ENCODE results near the gene FBXL15.

DNA sequence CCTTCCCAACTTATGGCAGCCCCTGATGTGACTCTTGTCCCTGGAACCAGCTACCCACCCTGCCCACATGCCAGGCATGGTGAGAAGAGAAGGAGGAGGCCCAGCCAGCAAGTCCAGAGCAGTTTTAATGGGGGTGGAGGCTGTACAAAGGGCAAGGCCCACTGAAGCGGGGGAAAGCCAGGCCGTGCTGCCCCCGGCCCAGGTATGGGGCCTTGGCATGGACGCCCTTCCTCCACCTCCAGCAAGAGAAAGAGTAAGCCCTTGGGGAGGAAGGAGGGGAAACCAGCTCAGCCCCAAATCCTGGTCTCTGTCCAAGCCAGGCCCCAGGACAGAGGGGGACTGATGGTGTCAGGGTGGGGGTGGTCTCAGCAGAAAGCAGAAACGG is 18.1 kb upstream of the FBXL15 start:
- TF ChIP-seq, protein P1, sequence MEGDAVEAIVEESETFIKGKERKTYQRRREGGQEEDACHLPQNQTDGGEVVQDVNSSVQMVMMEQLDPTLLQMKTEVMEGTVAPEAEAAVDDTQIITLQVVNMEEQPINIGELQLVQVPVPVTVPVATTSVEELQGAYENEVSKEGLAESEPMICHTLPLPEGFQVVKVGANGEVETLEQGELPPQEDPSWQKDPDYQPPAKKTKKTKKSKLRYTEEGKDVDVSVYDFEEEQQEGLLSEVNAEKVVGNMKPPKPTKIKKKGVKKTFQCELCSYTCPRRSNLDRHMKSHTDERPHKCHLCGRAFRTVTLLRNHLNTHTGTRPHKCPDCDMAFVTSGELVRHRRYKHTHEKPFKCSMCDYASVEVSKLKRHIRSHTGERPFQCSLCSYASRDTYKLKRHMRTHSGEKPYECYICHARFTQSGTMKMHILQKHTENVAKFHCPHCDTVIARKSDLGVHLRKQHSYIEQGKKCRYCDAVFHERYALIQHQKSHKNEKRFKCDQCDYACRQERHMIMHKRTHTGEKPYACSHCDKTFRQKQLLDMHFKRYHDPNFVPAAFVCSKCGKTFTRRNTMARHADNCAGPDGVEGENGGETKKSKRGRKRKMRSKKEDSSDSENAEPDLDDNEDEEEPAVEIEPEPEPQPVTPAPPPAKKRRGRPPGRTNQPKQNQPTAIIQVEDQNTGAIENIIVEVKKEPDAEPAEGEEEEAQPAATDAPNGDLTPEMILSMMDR (conservative IDR thresholded peaks at IDR 0.05; ENCODE audit: low read depth, low read length): no peak
- TF ChIP-seq BHLHE40 (IDR thresholded peaks at IDR 0.05; ENCODE audit: low read depth, low read length): no peak
- TF ChIP-seq SMC3 (IDR thresholded peaks at IDR 0.05; ENCODE audit: low read depth, low read length): no peak
- no peak for TF ChIP-seq RAD21 (IDR thresholded peaks at IDR 0.05; ENCODE audit: low read length)
- TF ChIP-seq CHD1 (IDR thresholded peaks at IDR 0.05; ENCODE audit: low read depth, low read length): no peak
- no peak for TF ChIP-seq POLR2A (IDR thresholded peaks at IDR 0.05; ENCODE audit: low read depth, low read length)
- TF ChIP-seq CEBPB (IDR thresholded peaks at IDR 0.05; ENCODE audit: low read depth, low read length): no peak
- TF ChIP-seq, protein P2, sequence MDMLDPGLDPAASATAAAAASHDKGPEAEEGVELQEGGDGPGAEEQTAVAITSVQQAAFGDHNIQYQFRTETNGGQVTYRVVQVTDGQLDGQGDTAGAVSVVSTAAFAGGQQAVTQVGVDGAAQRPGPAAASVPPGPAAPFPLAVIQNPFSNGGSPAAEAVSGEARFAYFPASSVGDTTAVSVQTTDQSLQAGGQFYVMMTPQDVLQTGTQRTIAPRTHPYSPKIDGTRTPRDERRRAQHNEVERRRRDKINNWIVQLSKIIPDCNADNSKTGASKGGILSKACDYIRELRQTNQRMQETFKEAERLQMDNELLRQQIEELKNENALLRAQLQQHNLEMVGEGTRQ (IDR thresholded peaks at IDR 0.05; ENCODE audit: low read depth, low read length): no peak
- no peak for TF ChIP-seq RCOR1 (IDR thresholded peaks at IDR 0.05; ENCODE audit: insufficient replicate concordance, low read length)
- TF ChIP-seq, protein P3, sequence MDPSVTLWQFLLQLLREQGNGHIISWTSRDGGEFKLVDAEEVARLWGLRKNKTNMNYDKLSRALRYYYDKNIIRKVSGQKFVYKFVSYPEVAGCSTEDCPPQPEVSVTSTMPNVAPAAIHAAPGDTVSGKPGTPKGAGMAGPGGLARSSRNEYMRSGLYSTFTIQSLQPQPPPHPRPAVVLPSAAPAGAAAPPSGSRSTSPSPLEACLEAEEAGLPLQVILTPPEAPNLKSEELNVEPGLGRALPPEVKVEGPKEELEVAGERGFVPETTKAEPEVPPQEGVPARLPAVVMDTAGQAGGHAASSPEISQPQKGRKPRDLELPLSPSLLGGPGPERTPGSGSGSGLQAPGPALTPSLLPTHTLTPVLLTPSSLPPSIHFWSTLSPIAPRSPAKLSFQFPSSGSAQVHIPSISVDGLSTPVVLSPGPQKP (IDR thresholded peaks at IDR 0.05; ENCODE audit: borderline replicate concordance, low read depth, low read length): no peak
- TF ChIP-seq MAZ (IDR thresholded peaks at IDR 0.05; ENCODE audit: borderline replicate concordance, low read depth, low read length): no peak
- no peak for TF ChIP-seq NFE2L2 (IDR thresholded peaks at IDR 0.05; ENCODE audit: low read depth, low read length)
